CD4-positive, alpha-beta T cell treated with Interleukin-4 for 1 hour (primary cell): ENCODE measurements around the gene CDK19.

Experiments
- DNase-seq, 2 donors: peaks; one replicate each; pipeline ENCODE4 v3.0.0-alpha.2; 2020 to 2022

CDK19 gene

GRCh38 chr6:110567957-110568696 lies 247.1 kb downstream of the CDK19 start:
- no peak for DNase-seq

DNA sequence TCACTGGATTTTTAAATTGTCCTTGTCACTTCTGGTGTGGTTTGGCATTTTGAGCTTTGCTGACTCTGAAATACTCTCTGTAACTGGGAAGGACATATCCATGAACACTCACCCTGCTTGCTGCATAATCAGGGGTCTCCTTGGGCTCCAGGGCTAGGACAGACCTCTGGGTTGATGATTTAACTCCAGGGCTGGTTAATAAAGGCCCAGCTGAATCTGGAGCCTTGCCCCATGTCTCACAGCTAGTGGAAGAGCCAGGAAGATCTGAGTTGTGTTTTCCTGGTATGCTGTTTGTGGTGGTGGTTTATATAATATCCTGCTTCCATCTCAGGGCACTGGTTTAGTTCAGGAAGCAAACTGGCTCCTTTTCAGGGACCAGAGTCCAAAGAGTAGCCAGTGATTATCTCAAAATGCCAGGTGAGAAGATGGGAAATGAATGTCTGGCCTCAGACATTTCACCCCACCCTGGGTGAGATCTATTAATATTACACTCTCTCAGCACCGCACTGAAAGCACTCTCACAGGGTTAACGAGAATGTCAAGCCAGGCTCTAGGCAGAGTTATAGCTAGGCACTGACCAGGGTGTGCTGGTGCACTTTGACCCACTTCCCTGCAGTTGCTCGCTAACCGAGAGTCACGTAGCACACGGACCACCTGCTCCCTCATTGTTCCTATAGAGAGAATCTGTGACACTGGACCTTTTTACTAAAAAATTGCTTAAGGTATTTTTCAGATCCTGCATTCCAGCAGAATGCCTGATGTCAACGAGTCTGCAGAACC lies 248.7 kb downstream of the CDK19 start:
- DNase-seq: no peak

- DNase-seq: no peak
Measured at GRCh38 chr6:110564703-110565421, 250.4 kb downstream of the CDK19 start.

GRCh38 chr6:110563711-110564110 lies 251.6 kb downstream of the CDK19 start:
- no peak for DNase-seq

DNA sequence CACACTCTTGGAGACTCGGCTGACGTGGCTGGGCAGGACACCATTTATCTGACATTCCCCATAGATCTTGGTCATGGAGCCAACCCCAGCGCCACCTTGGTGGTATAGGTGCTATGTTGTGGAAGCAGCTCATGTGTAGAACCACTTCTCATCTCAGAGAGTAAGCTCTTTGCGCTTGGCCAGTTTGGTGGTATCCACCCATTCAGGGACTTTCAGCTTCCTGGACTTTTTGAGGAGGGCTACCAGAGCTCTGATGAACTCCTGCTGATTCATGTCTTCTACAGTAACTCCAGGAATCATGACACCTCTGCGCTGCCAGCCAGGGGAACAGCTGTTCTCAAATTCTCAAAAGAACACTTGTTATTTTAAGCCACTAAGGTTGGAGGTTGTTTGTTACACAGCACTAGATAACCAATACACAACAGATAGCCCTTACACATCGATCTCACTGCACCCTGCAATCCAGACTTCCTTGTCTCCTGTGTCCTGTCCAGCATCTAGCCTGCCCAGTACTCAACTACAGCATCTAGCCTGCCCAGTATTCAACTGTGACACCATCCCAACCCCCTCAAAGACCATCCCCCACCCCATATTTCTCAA lies 252.9 kb downstream of the CDK19 start:
- DNase-seq: no peak

DNA sequence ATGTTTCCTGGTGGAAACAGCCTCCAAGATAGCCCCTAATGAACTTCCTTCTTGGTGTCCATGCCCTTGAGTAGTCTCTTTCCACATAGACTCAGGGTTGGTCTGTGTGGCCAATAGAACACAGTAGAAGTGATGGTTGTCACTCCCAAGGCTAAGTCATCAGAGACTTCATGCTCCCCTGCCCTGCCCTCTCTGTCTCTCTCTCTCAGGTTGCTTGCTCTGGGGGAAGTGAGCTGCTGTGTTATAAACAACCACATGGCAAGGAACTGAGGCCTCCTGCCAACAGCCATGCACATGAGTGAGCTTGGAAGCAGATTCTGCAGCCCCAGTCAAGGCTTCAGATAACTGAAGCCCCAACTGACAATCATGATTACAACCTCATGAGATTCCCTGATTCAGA lies 253.6 kb downstream of the CDK19 start:
- no peak for DNase-seq

DNA sequence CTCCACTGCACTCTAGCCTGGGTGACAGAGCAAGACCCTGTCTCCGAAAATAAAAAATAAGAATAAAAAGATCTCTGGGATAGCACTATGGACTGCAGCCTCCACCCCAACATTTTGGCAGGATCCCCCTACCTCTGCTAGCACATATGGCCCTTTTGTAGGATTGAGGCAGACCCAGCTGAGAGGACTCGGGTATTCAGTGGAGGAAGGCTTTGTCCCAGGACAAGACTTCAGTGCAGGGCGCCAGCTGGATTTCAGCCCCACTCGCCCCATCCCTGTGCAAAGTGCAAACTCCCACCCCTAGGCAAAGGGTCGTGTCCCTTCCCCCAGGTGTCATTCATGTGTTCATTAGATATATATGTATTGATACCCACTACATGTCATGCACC lies 254.3 kb downstream of the CDK19 start:
- no peak for DNase-seq

DNA sequence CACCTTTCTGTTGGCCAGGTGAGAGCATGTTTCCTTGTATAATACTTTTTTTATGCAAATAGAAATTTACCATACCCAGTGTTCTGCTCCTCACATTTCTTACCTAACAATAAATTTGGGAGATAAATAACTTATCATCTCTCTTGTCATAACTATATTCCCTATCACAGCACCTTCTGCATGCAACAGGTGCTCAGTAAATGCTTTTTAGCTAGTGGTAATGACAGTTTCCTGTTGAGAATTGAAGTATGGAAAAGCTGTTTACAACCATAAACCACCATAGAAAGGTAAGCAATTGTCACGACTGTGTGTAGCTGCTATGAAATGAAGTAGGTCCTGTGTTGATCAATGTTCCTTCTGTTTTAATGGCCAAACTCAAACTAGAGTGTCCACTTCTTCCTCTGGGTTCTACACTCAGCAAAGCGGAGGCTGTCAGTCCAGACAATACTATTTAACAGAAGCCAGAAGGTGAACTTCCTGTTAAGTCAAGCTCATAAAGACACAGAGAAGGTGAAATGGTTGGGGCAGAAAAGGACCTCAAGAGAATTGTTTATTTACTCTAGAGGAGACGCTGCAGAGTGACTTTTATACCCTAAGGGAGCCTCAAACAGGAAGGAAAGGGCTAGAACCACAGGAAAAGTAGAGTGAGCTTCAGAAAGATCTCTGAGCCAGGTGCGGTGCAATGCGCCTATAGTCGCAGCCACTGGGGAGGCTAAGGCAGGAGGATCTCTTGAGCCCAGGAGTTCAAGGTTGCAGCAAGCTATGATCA lies 254.8 kb downstream of the CDK19 start:
- DNase-seq: peak in 1 of 2 donors; percentile 40
